ENCODE data around the gene FLCN. TPM values are rescaled to one million over a fixed set of nuclear protein-coding genes. Genes with fewer than 3 reads are reported as not detected.

Gene FLCN
- total RNA-seq, 3 donors from 2014 or later, result 52.8 to 64.5 (median 57.1) TPM

- Histone ChIP-seq H3K36me3 (ENCODE audit: low read depth) (no peaks in the 10 kb centered on the region), H3K4me1 (ENCODE audit: low read depth) (no peaks in the 10 kb centered on the region), H3K9me3 (no peaks in the 10 kb centered on the region), H3K4me3 (no peak overlapping the region)
- intact Hi-C loops (cut with DNase I, micrococcal nuclease), result no loop called here
- DNase-seq (peak in 1 of 3 donors; percentile 14), ATAC-seq (no peak)
- TF ChIP-seq, protein P1, sequence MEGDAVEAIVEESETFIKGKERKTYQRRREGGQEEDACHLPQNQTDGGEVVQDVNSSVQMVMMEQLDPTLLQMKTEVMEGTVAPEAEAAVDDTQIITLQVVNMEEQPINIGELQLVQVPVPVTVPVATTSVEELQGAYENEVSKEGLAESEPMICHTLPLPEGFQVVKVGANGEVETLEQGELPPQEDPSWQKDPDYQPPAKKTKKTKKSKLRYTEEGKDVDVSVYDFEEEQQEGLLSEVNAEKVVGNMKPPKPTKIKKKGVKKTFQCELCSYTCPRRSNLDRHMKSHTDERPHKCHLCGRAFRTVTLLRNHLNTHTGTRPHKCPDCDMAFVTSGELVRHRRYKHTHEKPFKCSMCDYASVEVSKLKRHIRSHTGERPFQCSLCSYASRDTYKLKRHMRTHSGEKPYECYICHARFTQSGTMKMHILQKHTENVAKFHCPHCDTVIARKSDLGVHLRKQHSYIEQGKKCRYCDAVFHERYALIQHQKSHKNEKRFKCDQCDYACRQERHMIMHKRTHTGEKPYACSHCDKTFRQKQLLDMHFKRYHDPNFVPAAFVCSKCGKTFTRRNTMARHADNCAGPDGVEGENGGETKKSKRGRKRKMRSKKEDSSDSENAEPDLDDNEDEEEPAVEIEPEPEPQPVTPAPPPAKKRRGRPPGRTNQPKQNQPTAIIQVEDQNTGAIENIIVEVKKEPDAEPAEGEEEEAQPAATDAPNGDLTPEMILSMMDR (IDR thresholded peaks at IDR 0.05), result no peak
Measured at GRCh38 chr17:17191961-17192381, 45.0 kb downstream of the FLCN start.

DNA sequence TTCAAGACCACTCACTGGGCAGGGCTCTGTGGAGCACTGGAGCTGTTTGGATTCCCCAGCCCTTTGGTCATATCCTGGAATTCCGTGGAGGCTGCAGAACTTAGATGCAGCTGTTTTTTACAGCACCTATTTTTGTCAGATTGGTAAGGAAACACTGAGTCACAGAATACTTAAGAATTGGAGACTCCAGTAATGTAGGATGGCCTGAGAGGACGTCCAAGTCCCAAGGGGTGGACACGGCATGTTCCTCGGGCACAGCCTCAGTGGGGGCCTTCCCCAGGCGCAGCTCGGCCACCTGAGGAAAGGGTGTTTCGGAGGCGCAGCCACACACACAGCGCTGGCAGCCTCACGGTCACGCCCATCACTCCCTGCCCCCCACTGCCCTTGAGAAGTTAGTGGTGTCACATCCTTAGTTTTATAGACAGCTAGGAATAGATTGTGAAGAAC lies 45.6 kb downstream of the FLCN start:
- Histone ChIP-seq H3K4me1 (ENCODE audit: low read depth) (no peaks in the 10 kb centered on the region), H3K36me3 (ENCODE audit: low read depth) (no peaks in the 10 kb centered on the region), H3K9me3 (no peaks in the 10 kb centered on the region), H3K4me3 (no peak overlapping the region)
- intact Hi-C loops (cut with DNase I, micrococcal nuclease), result no loop called here
- DNase-seq (peak in 1 of 3 donors; percentile 48), ATAC-seq (peak; percentile 32)
- TF ChIP-seq, protein P1 (IDR thresholded peaks at IDR 0.05), result no peak

DNA sequence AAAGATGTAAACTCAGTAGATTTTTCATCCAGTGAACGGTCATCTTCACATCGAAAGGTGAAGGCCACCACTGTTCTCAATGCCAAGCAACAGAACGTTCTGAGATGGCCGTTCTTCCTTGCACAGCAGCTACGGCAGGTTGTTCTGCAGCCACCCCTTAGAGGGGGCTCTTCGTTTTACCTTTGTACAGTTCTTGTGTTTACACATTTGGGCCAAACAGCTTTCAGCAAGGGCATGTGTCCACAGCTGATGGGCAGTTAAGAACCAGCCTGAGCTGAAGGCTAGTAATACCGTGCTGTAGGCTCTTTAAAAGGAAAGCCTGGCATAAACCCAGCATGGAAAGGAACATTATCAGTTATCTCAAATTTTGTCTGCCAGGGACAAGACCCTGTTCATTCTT lies 46.8 kb downstream of the FLCN start:
- no peak overlapping the region for H3K4me3 ChIP-seq
- intact Hi-C loops (cut with DNase I, micrococcal nuclease), result no loop called here
- no peak for ATAC-seq
- H3K4me1 ChIP-seq (ENCODE audit: low read depth), result peaks cover 3% of the 10 kb centered on the region
- H3K9me3 ChIP-seq, result no peaks in the 10 kb centered on the region
- no peaks in the 10 kb centered on the region for H3K36me3 ChIP-seq (ENCODE audit: low read depth)
- TF ChIP-seq, protein P1 (IDR thresholded peaks at IDR 0.05), result no peak
- peak in 1 of 3 donors; percentile 18 for DNase-seq

- H3K4me1 ChIP-seq (ENCODE audit: low read depth), result peaks cover 3% of the 10 kb centered on the region
- ATAC-seq, result no peak
- no peak for DNase-seq
- H3K36me3 ChIP-seq (ENCODE audit: low read depth), result no peaks in the 10 kb centered on the region
- no peak overlapping the region for H3K4me3 ChIP-seq
- TF ChIP-seq, protein P1 (IDR thresholded peaks at IDR 0.05), result no peak
- intact Hi-C loops (cut with DNase I, micrococcal nuclease), result no loop called here
- no peaks in the 10 kb centered on the region for H3K9me3 ChIP-seq
Measured at GRCh38 chr17:17189559-17189958, 47.4 kb downstream of the FLCN start.

DNA sequence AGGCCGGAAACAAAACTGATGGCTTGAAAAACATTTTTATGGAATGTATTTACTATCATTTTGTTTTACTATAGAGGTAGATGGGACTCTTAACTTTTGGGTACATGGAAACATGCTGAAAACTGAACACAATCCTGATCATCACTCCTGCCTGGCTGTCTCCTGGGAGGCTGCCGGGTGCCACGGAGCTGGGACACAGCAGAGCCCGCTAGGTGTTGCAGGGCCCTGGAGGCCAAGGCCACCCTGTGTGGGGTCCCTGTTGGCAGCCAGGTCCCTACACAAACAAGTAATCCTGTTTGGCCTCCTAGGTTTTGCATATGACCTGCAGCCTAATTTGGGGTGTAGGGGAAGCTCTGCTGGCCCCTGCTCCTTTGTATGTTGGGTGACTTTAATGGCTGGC lies 48.4 kb downstream of the FLCN start:
- TF ChIP-seq, protein P1 (IDR thresholded peaks at IDR 0.05), result no peak
- Histone ChIP-seq H3K4me1 (ENCODE audit: low read depth) (peaks cover 3% of the 10 kb centered on the region), H3K9me3 (no peaks in the 10 kb centered on the region), H3K36me3 (ENCODE audit: low read depth) (no peaks in the 10 kb centered on the region), H3K4me3 (no peak overlapping the region)
- intact Hi-C loops (cut with DNase I, micrococcal nuclease), result no loop called here
- DNase-seq (no peak), ATAC-seq (no peak)
